PFSK-1 (cell line): ENCODE measurements around the gene MIEF1.

Experiments used
- FOXP2 ChIP-seq: optimal IDR thresholded peaks from 2 replicates; pipeline ENCODE3; 2011; ENCODE audit warnings: borderline replicate concordance, control low read depth, inconsistent platforms; ENCODE audit not compliant: insufficient read depth; ENCODE audit errors: extremely low read length, extremely low read depth
- POLR2AphosphoS5 ChIP-seq: IDR thresholded peaks from 2 replicates; pipeline ENCODE4 v1.6.1; 2012; ENCODE audit warnings: low read depth, mild to moderate bottlenecking, control low read depth, low read length, moderate library complexity
- REST ChIP-seq, 2 experiments: IDR thresholded peaks; 2 replicates each; pipeline versions ENCODE4 v1.6.1 to v1.8.0; 2011 to 2012; ENCODE audit warnings: low read depth in 2 of 2, low read length in 2 of 2, control low read depth in 1 of 2, inconsistent platforms in 1 of 2, mild to moderate bottlenecking in 1 of 2, moderate library complexity in 1 of 2; ENCODE audit not compliant: insufficient read depth in 1 of 2
- SIN3A ChIP-seq: IDR thresholded peaks from 2 replicates; pipeline ENCODE4 v1.6.1; 2012; ENCODE audit warnings: mild to moderate bottlenecking, low read length, moderate library complexity, borderline replicate concordance; ENCODE audit not compliant: insufficient read depth
- TAF1 ChIP-seq: IDR thresholded peaks from 2 replicates; pipeline ENCODE4 v1.6.1; 2012; ENCODE audit warnings: low read length, control low read depth, borderline replicate concordance; ENCODE audit not compliant: insufficient read depth

MIEF1 gene

DNA sequence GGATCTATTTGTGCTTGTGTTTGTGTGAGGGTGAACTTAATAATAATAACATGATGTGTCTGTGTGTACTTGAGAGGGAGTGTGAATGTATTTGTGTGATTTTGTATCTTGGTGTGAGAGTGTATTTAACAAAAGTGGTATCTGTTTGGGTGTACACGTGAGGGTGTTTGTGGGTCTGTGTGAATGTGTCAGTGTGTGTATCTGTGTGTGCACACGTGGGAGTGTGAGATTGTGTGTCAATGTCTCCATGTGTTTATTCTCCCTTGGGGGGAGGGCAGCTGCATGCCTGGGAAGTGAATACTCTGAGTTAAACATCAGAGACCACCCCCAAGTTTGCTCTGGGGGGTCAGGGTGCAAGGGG, 45.5 kb downstream of the MIEF1 start:
- TF ChIP-seq TAF1: no peak
- TF ChIP-seq REST (IDR thresholded peaks at IDR 0.05; ENCODE audit: insufficient read depth in 1 of 2, low read depth in 2 of 2, low read length in 2 of 2): no peak
- TF ChIP-seq SIN3A: no peak
- no peak for TF ChIP-seq FOXP2
- TF ChIP-seq POLR2AphosphoS5: no peak

DNA sequence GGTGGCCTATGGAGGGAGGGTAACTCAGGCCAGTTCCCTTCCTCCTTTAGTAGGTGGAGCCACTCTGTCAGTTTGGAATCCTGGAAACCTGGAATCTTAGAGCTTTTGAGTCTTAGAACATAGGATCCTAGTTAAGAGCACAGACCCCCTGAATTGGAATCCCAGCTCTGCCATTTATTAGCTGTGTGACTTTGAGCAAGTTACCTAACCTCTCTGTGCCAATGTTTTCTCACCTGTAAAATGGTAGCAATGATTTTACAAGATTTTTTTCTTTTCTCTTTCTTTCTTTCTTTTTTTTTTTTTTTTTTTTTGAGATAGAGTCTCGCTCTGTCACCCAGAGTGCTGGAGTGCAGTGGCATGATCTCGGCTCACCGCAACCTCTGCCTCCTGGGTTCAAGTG, 51.3 kb downstream of the MIEF1 start:
- TF ChIP-seq SIN3A (no peak), POLR2AphosphoS5 (no peak), REST (IDR thresholded peaks at IDR 0.05; ENCODE audit: insufficient read depth in 1 of 2, low read depth in 2 of 2, low read length in 2 of 2) (no peak)

DNA sequence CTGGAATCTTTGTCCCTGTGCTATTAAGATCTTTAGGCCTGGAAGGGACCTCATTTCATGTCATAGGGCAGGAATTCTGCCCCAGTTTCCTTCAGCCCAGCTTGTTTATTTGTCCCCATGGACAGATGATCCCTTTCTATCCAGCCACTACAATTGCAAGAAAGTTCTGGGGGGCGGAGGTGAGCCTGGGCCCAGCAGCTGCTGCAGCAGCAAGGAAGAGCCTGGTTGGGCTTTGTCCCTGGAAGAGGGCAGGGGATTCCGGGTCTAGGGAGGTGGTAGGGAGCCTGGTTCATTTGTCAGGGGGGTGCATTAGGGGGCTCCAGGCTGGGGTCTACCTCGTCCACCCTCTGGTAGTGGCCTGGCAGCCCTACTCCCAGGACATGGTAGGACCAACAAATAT, 52.1 kb downstream of the MIEF1 start:
- TF ChIP-seq FOXP2 (no peak), TAF1 (no peak), POLR2AphosphoS5 (no peak), REST (IDR thresholded peaks at IDR 0.05; ENCODE audit: insufficient read depth in 1 of 2, low read depth in 2 of 2, low read length in 2 of 2) (no peak), SIN3A (no peak)

GRCh38 chr22:39556970-39557841, 55.1 kb downstream of the MIEF1 start:
- TF ChIP-seq REST (IDR thresholded peaks at IDR 0.05; ENCODE audit: insufficient read depth in 1 of 2, low read depth in 2 of 2, low read length in 2 of 2) (no peak), FOXP2 (no peak), TAF1 (no peak), POLR2AphosphoS5 (no peak), SIN3A (no peak)

GRCh38 chr22:39558254-39558727, 56.2 kb downstream of the MIEF1 start:
- no peak for TF ChIP-seq REST (IDR thresholded peaks at IDR 0.05; ENCODE audit: insufficient read depth in 1 of 2, low read depth in 2 of 2, low read length in 2 of 2)
- no peak for TF ChIP-seq FOXP2
- no peak for TF ChIP-seq POLR2AphosphoS5
- TF ChIP-seq SIN3A: no peak
- TF ChIP-seq TAF1: no peak
